NCI-H510A (cell line): Measurements from ENCODE around the gene KBTBD2.
"Not testable (repeated sequence)": the region's sequence is repeated elsewhere in the genome, so short reads cannot be mapped to it uniquely, and the experiment has no call there.

Experiments used
- DNase-seq: peaks from one replicate; lab custom pipeline; 2025; lab: John Stamatoyannopoulos, UW

KBTBD2 gene

GRCh38 chr7:32891043-32891799, at the start of gene KBTBD2:
Gene KBTBD2, minus strand, starts transcription at chr7:32891760. Its CDS starts 12,156 bp downstream, at chr7:32879604.
- peak; percentile 81 for DNase-seq

- no peak for DNase-seq
These were observed 49.6 kb upstream of the KBTBD2 start for GRCh38 chr7:32941181-32941580.

GRCh38 chr7:32937344-32938174, 46.0 kb upstream of the KBTBD2 start:
- peak; percentile 37 for DNase-seq

GRCh38 chr7:32936689-32937088, 45.1 kb upstream of the KBTBD2 start:
- DNase-seq, result no peak

GRCh38 chr7:32935558-32935957, 44.0 kb upstream of the KBTBD2 start:
- no peak for DNase-seq

- no peak for DNase-seq
These were observed 38.8 kb upstream of the KBTBD2 start for GRCh38 chr7:32930378-32930777.

GRCh38 chr7:32929430-32930143, 38.0 kb upstream of the KBTBD2 start:
- DNase-seq, result no peak

- no peak for DNase-seq
These were observed 37.3 kb upstream of the KBTBD2 start for GRCh38 chr7:32928785-32929298.

GRCh38 chr7:32921896-32922295, 30.3 kb upstream of the KBTBD2 start:
- no peak for DNase-seq

GRCh38 chr7:32916994-32917393, 25.4 kb upstream of the KBTBD2 start:
- not testable (repeated sequence) for DNase-seq

GRCh38 chr7:32916006-32916405, 24.4 kb upstream of the KBTBD2 start:
- DNase-seq, result no peak

GRCh38 chr7:32915041-32915536, 23.5 kb upstream of the KBTBD2 start:
- no peak for DNase-seq

GRCh38 chr7:32914184-32914583, 22.6 kb upstream of the KBTBD2 start:
- DNase-seq, result no peak

GRCh38 chr7:32910195-32910594, 18.6 kb upstream of the KBTBD2 start:
- no peak for DNase-seq

- DNase-seq, result no peak
These were observed 13.7 kb upstream of the KBTBD2 start for GRCh38 chr7:32905175-32905662.

- DNase-seq, result no peak
These were observed 10.1 kb upstream of the KBTBD2 start for GRCh38 chr7:32901629-32902028.

GRCh38 chr7:32900433-32900995, 9.0 kb upstream of the KBTBD2 start:
- DNase-seq, result no peak

GRCh38 chr7:32897376-32897775, 5.8 kb upstream of the KBTBD2 start:
- DNase-seq, result not testable (repeated sequence)

- DNase-seq, result no peak
These were observed 5.2 kb upstream of the KBTBD2 start for GRCh38 chr7:32896564-32897347.

- DNase-seq, result no peak
These were observed 2.6 kb upstream of the KBTBD2 start for GRCh38 chr7:32894171-32894570.

GRCh38 chr7:32893722-32894121, 2.2 kb upstream of the KBTBD2 start:
- no peak for DNase-seq
